GM18508 (cell line): ENCODE data around the gene ZFYVE28.
"Not testable (repeated sequence)": the region's sequence is repeated elsewhere in the genome, so short reads cannot be mapped to it uniquely, and the experiment has no call there.

Experiments used
- ATAC-seq: cut with Tn5 transposase; IDR thresholded peaks from one replicate; pipeline ENCODE4 v1.9.1; 2021; ENCODE audit warnings: moderate number of reproducible peaks; ENCODE audit not compliant: insufficient read depth, unreplicated experiment

ZFYVE28 gene

GRCh38 chr4:2243681-2244380 lies 174.6 kb downstream of the ZFYVE28 start:
- ATAC-seq = no peak

DNA sequence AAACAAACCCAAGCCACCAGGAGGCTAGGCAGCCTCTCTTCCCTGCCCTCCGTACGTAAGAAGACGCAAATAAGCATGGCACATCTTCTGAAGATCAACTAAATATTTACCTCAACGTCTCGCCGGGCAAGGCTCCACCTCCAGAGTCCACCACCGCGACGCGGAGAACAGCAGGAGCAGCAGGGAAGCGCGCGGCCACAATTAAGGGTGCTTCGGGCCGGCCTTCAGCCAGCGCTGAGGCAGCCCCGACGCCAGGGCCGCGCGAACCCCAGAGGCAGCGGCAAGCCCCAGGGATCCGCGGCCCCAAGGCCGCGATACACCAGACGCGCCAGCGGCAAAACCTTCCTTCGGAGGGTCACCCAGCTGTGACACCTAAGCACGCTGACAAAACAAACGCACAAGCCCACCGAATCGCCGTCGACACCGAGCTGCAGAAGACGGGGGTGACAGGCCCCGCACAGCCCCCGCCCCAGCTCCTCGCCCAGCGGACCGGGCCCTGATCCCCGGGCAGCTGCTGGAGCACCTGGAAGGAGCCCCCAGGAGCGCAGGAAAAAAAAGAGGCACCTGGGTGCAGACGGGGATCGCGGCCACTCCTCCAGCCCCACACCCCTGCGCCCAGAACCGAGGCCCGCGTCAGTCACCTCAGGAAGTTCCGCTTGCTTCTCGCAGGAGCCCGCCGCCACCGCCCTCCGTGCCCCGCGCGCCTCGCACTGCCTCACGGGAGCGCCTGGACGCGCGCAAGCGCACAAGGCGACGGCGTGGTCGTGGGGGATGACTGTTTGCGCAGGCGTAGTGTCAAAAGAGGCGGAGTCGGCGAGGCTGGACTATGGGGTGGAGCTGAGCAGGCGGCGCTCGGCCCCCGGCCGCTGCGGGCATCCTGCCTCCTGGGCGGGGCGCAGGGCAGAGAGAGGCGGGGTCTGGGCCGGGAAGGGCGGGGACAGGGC lies 176.8 kb downstream of the ZFYVE28 start, which contains the start of the genes HAUS3 and POLN:
HAUS3 (minus strand) TSS at position 712 of the 944 bp plus-strand sequence. CDS start 1,175 bp downstream, outside the sequence.
POLN (minus strand) TSS at position 712 of the 944 bp plus-strand sequence. CDS start 12,890 bp downstream, outside the sequence.
- ATAC-seq = peak; percentile 59

- no peak for ATAC-seq
Observed at GRCh38 chr4:2241003-2241402, 177.4 kb downstream of the ZFYVE28 start.

DNA sequence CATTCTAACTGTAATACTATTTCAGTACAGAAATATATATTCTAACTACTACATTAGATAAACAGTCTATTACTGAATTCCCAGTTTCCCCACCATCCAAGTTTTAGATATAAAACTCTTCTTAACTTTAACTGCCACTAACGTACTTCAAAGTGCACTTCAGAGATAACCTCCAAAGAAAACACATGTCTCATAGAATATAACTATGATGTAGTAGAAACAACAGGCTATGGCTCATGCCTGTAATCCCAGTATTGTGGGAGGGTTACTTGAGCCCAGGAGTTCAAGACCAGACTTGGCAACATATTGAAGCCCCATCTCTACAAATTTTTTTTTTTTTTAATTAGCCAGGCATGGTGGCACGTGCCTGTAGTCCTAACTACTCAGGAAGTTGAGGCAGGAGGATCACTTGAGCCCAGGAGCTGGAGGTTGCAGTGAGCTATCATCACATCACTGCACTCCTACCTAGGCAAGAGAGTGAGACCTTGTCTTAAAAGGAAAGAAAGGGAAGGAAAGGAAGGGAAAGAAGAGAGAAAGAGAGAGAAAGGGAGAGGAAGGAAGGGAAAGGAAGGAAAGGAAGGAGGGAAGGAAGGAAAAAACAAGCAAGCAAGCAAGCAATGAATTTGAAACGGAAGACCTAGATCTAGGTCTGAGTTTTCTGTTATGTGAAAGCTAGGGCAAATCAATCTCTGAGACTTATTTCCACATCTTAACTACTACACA lies 181.3 kb downstream of the ZFYVE28 start:
- ATAC-seq = no peak

DNA sequence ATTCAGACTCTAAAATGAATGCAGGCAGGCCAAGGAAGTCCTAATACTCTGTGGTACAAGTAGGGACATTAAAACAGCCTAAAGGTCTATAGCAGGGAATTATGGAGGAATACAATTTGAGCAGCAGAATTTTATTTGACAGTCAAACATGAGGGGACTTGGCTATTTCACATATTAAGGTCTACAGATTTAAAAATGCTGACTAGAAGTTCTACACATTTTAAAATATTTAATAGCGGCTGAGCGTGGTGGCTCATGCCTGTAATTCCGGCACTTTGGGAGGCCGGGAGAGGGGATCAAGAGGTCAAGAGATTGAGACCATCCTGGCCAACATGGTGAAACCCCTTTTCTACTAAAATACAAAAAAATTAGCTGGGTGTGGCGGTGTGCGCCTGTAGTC lies 187.4 kb downstream of the ZFYVE28 start:
- ATAC-seq = no peak

- no peak for ATAC-seq
Observed at GRCh38 chr4:2226261-2226660, 192.2 kb downstream of the ZFYVE28 start.

DNA sequence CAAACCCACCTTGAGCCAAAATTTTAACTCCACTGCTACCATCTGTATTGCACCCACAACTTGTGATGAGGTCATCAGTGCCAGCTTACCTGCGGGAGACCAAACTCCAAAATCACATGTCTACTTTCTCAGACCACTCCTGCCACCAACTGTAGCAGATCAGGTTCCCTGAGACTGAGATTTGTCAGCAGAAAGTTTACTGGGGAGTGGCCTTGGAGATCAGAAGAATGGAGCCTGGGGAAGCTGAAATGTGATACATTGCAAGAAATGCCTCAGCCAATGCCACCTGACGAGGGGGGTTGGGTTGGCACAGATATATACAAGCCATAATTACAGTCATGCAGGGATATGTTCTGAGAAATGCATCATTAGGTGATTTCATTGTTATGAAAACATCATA lies 195.6 kb downstream of the ZFYVE28 start:
- no peak for ATAC-seq

GRCh38 chr4:2221378-2221777 lies 197.1 kb downstream of the ZFYVE28 start:
- ATAC-seq = not testable (repeated sequence)

- ATAC-seq = no peak
Observed at GRCh38 chr4:2220016-2220630, 198.3 kb downstream of the ZFYVE28 start.
